GM19035 (cell line): ENCODE data around the gene CAB39.
"Not testable (repeated sequence)": the region's sequence is repeated elsewhere in the genome, so short reads cannot be mapped to it uniquely, and the experiment has no call there.

Source experiments
- ATAC-seq: cut with Tn5 transposase; IDR thresholded peaks from one replicate; pipeline ENCODE4 v1.9.1; 2021; ENCODE audit not compliant: unreplicated experiment

Gene CAB39

DNA sequence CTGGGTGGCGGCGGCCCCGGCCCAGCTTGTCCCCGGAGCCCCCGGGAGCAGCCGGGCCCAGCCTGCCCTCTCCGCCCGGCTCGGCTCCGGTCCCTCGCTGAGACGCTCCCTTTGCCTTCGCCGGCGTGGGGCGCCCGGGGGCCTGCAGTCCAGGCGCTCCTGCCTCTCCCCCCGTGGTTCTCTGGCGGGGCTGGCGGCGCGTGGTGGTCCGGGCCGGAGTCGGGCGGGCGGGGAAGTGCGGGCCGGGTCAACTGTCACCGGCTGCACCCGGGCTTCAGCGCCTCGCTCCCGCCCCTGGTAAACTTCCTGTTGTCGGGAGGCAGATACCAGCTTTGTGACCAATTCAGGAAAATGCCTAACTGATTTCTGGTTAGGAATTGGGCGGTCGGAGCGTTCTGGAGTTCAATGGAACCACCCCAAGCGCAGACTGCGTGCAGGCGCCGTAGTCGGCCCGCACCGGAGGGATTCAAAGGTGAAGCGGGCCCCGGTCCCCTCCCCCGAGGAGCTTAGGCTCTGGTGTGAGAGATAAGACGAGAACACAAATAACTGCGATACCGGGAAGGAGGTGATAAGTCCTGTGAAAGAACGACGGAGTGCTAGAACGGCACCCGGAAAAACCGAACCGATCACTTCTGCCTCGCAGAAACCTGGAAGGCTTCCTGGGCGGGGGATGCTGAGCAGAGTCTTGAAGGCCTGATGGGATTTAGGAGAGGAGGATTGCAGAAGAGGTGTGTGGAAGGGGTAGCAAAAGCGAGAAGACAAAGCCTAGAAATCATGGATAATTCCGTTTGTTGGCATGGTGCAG is 891 bp downstream of the CAB39 start:
- ATAC-seq: peak; percentile 20

DNA sequence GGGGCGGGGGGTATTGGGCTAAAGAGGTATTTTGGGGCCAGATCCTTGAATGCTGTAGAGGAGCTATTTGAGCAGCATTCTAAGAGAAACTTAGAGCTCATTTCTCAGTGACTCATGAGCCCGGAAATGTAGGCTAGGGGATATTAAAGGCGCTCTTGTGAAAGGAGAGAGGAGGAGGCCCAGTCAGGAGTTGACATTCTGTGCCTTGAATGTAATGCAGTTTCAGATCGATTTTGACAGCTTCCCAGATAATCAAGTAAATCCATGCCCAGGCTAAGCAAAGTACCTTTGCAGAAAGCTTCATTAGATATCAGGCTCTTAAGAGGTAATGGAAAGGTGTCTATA is 1.5 kb downstream of the CAB39 start:
- no peak for ATAC-seq

DNA sequence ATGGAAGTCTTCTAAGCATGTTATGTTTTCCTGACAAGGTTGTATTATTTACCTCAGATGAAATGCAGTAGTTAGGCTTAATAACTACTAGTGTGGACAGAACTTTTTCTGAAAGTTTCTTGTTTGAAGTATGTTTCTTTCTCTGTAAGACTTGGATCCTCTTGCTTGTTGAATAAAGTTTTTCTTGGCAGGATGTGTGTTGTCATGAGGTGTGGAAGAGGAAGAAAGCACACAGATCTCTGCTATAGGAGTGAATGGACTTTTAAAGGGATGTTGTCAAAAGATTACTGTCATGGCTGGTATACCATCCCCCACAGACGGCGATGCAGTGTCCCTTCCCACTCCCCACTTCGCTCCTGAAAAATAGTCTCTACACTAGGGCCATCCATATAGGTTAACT is 2.6 kb downstream of the CAB39 start:
- no peak for ATAC-seq

DNA sequence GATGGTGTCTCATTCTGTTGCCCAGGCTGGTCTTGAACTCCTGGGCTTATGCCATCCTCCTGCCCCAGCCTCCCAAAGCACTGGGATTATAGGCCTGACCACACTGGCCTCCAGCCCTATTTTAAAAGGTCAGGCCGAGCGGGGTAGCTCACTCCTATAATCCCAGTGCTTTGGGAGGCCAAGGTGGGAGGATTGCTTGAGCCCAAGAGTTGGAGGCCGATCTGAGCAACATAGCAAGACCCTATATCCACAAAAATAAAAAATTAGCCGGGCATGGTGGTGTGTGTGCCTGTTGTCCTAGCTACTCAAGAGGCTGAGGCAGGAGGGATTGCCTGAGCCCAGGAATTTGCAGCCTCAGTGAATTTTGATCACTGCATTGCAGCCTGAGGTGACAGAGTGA is 3.9 kb downstream of the CAB39 start:
- no peak for ATAC-seq

DNA sequence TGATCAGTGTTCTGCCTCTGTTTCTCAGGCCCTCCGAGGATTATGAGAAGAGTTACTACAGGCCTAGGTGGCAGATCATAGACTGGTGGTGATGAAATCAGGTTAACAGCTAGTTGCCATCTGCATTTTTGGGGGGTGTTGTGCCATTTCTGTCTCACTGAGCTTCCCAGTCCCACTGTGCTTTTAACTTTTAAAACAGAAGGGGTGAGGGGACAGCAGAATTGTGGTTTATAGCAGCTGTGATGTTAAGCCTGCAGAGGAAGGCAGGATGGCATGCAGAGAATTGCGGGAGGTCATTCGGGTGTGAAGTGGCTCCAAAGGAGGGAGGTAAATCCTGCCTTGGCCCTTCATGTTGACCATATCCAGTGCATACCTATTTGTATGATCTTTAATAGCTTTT is 5.0 kb downstream of the CAB39 start:
- ATAC-seq: no peak

DNA sequence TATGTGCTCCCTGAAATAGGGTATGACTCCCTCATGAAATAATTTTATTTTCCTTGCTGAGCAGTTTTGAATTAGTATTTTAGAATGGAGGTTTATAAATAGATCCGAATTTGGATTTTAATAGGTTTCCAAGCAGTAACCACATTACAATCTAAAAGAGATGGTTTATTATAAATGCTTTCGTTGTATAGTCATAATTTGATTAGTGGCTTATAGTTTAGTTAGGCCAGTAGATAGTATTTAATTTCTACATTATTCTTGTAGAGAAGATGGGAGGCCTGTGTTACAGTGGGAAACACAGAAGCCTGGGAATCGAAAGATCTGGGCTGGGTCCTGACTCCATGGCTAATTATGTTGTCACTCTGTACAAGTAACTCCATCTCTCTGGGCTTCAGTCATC is 6.7 kb downstream of the CAB39 start:
- ATAC-seq: no peak

DNA sequence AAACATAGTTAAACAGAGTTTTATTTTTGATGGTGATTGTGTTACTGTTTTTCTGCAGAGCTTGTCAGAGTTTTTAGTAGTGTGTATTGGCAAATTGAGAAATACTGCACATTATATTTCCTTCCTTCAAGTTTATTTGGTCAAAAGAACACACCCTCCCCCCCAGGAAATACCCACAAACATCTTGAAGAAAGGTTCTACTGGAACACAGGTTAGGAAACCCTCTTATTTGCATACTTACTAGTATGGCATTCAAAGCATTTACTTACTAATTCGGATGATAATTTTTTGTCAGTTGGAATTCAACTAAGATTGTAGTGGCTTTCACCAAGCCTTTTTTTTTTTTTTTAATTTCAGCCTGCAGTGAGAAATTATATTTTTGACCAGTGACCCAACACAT is 9.1 kb downstream of the CAB39 start:
- ATAC-seq: no peak

DNA sequence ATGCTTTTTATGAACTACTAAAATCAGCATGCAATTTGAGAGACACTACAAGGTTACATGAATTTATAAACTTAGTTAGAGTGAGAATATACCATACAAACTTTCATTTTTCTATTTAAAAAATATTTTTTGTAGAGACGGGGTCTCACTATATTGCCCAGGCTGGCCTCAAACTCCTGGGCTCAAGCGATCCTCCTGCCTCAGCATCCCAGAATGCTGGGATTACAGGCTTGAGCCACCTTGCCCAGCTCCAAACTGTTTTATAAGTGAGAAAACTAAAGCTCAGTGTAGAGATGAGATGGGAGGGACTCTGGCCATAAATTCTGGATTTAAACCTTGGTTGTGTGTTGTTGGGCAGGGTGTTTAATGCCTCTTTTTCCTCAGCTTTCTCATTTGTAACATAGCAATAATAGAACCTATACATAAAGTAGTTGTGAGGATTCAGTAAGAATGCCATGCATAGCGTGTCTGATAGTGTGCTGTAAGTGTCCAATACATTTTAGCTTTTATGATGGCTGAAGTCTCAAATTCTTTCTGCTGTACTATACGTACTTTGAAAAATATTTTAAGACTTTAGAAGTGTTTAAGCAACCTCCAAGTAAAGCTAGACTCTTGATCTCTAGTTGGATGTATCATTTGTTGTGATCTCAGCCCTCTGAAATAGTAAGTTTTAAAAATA is 9.7 kb downstream of the CAB39 start:
- no peak for ATAC-seq

DNA sequence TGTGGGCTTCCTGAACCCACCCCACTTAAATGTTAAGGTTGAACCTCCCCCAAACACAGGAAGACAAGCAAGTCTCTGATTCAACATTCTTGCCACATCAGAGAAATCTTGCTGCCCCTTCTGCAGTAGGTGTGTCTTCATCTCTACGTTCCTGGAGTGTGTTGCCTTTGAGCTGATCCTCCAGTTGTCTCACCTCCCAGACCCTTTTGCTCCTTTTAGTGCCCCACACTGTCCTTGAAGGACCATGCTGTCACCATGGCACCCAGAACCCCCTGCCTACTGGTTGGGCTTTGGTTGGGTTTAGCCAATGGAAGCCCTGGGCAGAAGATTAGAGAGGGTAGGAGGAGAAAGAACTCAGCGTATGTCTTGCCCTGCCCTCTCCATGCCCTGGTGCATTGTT is 10.7 kb downstream of the CAB39 start:
- ATAC-seq: no peak

DNA sequence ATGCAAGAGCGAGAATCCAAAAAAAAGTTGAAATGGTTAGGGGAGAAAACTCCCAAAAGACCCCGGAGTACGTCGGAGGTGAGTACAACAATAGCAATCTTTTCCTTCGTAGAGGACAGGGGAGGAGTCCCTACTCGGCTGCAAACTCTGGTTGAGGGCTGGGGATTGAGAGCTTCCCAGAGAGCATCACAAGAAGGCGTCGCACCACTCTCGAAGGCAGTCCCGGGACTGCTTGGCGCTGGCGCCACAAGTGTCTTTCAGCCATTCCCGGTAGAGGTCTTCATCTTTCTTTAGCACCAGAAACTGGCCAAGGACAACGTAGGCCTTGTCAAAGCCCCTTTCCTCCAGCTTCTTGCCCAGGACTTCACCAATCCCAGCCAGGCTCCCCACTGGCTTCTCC is 12.3 kb downstream of the CAB39 start:
- ATAC-seq: not testable (repeated sequence)

DNA sequence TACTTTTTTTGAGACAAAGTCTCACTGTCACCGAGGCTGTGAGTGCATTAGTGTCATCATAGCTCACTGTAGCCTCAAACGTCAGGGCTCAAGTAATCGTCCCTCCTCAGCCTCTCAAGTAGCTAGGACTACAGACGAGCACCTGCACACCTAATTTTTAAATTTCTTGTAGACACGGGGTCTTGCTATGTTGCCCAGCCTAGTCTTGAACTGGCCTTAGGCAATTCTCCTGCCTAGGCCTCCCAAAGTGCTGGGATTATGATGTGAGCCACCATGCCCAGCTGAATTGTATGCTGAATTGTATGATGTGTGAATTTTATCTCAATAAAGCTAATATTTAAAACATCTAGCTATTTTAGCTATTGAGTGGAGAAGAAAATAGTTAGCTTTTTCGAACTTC is 18.9 kb downstream of the CAB39 start:
- ATAC-seq: no peak

DNA sequence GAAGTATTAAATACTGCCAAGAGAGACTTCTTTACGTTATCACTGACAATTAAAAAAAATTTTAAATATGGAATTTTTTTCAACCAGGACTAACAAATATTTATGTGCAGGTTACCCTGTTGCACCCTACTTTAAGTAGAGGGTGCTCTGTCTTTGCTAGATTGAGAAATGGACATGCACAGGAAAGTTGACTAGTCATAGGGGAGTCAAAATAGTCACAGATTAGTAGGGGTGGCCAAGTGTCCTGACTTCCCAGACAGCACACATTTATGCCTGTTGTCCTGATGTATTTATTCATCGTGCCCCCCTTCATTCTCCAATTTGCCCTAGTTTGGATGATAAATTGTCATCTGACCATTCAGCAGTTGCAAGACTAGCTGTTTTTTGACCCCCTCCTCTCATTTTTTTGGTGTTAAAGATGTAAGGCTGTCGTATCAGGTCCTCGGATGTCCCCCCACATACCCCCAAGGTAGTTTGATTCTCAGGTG is 20.3 kb downstream of the CAB39 start:
- ATAC-seq: no peak

DNA sequence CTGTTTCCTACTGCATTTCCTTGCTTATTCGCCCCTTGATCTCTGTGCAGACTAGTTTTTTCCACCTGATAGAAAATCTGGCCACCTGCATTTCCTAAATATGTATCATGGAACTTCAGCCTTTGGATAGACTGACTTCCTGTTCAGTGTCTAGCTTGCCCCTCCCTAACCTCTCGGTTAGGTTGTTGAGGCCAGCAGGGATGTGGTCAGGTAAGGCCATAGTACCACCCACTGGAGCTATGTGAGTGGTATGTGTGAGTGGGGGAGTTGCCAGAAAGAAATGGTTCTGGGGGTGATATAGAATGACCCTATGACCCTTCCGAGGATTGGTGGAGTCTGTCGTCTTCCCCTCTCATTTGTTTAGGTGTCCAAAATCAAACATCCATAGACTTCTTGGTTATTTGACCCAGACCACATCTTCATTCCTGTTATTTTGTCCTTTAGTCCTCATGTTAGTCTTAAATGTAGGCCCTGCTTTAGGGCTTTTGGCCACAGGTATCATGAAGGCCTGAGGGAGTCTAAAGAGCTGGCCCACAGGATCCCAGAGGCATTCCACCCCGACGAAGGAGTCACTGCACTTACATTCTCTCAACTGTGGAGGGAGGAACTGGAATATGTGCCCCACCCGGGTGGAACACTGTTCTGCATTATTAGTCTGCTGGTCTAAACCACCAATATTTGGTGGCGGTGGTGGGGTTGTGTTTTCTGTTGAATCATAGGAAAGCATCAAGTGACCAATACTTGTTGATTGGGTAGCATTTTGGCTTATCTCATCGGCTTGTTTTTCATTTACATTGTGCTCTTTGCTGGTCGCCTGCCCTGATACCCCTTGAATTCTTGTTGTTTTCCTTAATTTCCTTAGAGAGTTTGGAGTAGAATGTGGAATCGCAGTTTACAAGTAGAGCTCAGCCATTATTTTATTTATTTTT is 21.9 kb downstream of the CAB39 start:
- ATAC-seq: no peak

DNA sequence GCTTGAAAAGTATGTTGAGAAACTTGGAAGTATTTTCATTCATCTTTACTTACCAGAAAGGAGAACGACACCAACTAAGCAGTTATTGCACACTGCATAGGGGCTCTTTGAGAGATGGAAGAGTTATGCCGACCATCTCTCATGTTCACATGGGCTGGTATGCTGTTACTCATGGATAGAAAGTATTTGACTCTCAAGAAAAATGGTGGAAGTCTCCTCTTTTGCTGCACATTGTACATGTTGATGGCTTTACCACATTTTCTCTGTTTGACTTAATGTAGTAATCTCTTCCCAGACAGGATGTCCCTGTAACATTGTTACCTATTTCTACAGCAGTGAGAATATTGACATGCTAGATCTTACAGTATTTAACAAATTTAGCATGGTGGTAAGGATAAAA is 23.2 kb downstream of the CAB39 start:
- no peak for ATAC-seq

DNA sequence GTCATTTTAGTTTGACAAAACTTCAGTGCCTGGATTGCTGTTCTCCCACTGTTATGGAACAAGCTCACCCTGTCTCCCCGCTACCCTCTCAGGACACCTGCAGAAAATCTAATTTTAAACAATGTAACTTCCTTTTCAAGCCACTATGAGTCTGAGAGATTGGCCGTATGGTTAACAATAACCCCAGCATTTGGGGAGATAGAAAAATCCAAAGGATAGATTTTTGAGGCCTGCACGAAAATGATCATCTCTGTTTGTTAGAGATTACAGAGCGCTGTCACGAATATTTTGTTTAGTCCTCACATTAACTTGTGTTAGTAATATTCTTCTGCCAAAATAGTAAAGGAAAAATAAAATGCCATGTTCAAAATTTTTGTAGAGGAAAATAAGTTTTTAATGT is 24.7 kb downstream of the CAB39 start:
- no peak for ATAC-seq

DNA sequence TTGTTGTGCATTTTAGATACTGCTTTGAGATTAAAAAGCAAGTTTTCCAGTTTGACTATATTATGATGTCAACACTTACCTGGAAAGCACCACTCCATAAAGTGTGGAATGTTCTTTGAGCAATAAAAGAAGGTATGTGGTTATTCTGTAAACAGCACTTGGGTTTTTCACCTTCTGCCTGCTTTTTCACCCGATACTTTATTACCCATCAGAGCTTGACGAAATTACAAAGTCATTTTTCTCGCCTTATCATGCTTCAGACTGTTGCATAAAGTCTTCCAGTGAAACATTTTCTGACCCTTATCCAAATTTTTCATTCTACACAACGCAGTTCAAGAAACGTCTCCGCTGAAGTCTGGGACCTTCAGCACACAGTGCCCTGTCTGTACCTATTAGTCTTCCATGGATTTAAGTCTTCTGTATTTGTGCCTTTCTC is 25.2 kb downstream of the CAB39 start:
- no peak for ATAC-seq

DNA sequence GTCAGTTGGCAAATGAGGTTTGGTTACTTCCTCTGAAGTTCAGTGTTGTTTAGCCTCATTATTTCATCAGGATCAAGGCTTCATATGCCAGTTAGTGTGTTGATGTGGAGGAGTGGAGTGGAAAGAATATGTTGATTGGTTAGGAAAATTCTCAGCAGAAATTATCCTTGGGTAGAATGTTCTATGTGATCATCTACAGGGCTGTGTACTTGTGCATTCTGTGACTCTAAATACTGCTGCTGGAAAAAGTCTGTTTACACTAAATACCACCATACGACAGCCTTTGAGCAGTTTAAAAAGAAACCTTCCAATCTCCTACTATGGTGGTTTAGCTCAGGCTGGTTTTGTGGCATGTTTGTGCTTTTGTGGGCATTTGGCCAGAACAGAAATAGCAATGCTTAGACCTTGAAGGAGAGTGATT is 25.8 kb downstream of the CAB39 start:
- ATAC-seq: no peak

DNA sequence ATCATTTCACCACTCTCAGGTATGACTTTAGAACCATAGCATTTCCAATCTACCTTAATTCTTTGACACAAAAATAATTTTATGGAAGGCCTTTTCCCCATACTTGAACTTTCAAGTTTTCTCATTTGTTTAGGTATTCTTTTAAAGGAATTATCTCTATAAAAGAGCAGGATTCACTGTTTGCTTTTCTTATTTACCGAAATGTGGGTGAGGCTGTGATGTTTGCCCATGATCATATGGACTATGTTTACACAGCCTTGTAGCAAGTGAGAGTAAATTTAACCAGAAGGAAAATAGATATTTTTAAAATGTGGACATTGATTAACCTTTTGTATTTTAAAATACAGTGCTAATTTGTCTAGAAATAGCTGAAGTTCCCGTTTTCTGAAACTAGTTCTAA is 26.3 kb downstream of the CAB39 start:
- no peak for ATAC-seq

DNA sequence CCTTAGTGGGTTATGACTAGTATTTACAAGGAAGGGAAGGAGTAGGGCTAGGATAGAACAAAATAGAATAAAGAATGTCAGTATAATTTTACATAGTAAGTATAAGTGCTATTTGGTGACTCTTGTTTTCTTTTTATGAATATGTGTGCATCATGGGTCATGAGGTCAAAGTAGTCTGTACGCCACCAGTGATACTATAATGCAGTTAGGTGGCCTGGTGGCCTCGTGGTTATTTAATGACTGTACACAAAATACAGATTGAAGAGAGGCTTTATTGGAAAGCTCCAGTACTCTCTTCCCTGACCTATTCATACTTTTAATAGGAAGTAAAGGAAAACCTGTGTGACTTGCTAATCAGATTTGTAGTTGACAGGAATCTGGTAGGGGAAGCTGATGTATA is 27.3 kb downstream of the CAB39 start:
- no peak for ATAC-seq

DNA sequence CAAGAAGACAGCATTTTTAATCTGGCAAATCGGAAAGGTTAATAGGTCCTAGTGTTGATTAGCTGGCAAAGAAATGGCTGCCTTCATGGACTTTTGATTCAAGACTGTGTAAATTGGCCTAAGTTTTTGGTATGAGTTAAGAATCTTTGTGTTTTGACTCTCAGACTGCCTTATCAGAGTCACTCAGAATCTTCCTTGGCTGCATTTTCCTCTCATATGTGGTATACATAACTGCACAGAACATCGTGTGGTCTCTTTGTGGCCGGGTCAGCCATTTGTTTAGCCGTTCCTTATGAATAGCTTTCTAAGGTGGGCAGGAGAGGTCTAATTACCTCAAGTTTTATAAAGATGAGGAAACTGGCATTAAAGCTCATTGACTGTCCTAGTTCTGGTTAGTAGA is 30.1 kb downstream of the CAB39 start:
- ATAC-seq: no peak

DNA sequence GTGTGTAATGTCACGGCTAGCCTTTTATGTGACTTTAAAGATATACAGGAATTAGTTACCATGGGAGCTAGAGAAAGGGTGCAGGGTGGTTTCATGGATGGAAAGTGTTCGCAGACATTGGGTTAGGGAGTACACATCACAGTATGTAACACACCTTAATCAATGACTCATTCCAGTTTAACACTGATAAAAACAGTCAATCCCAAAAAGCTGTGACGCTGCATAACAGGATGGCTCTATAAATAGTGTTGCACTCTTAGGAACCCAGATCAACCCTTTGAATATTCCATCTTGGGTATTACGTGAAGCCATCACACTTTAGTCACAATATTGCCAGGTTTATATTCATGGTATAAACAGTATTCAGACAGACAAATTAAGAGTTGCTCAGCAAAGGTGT is 33.6 kb downstream of the CAB39 start:
- no peak for ATAC-seq

DNA sequence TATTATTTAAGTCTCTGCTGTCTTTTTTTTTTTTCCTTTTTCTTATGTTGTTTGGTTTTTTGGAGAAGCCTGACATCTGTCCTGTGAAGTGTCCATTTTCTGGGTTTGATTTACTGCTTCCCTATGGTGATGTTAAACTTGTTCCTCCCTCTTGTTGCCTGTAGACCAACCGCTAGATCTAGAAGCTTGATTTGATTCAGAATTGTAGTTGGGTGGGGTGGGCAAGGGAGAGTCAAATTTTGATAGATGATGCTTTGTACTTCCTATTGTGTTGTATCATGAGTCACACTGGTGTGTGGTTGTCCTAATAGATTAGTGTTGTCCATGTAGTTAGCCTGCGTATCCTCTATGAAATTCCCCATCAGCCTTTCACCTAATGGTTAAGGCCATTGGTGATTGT is 35.4 kb downstream of the CAB39 start:
- no peak for ATAC-seq
